CD14-positive monocyte (primary cell): Measurements from ENCODE around the gene B4GALT6. TPM values are rescaled to one million over a fixed set of nuclear protein-coding genes. Genes with fewer than 3 reads are reported as not detected.

ENCODE experiments used
- DNase-seq, 3 donors: peaks; one replicate each; pipeline ENCODE4 v3.0.0-alpha.2; 2011 to 2022
- H2AFZ ChIP-seq: 2 replicates; pipeline ENCODE4 v1.6.0; 2012; ENCODE audit warnings: mild to moderate bottlenecking, low read depth, low read length, inconsistent platforms; ENCODE audit not compliant: insufficient read depth, poor library complexity, severe bottlenecking
- H3K27ac ChIP-seq, 2 donors: 1 replicate in 1 of 2; 2 replicates in 1 of 2; pipeline ENCODE4 v1.5.1; 2012 to 2013; ENCODE audit warnings: low read length in 2 of 2, control low read depth in 1 of 2, inconsistent platforms in 1 of 2, low read depth in 1 of 2, mild to moderate bottlenecking in 1 of 2
- H3K27me3 ChIP-seq, 2 donors: one replicate each; pipeline versions ENCODE4 v1.6.0 to v1.6.1; 2011 to 2013; ENCODE audit warnings: low read length in 2 of 2; ENCODE audit not compliant: control insufficient read depth in 2 of 2, insufficient read depth in 2 of 2
- H3K36me3 ChIP-seq, 2 donors: replicated peaks in 1 of 2; 1 replicate in 1 of 2; 2 replicates in 1 of 2; pipeline versions ENCODE4 v1.5.1 to v1.6.1; 2012 to 2013; ENCODE audit warnings: low read length in 2 of 2, control low read depth in 1 of 2, inconsistent platforms in 1 of 2, mild to moderate bottlenecking in 1 of 2; ENCODE audit not compliant: insufficient read depth in 2 of 2, control insufficient read depth in 1 of 2
- H3K4me1 ChIP-seq, 2 donors: 1 replicate in 1 of 2; 2 replicates in 1 of 2; pipeline versions ENCODE4 v1.5.1 to v1.6.1; 2012 to 2013; ENCODE audit warnings: low read length in 2 of 2, control low read depth in 1 of 2, inconsistent platforms in 1 of 2, mild to moderate bottlenecking in 1 of 2, moderate library complexity in 1 of 2; ENCODE audit not compliant: insufficient read depth in 2 of 2, control insufficient read depth in 1 of 2
- H3K4me2 ChIP-seq: replicated peaks from 2 replicates; pipeline ENCODE3; 2012; ENCODE audit warnings: low read length, moderate library complexity, mild to moderate bottlenecking; ENCODE audit not compliant: poor library complexity, severe bottlenecking; ENCODE audit errors: extremely low read depth
- H3K4me3 ChIP-seq, 3 experiments: fragments of 200-600 bp in 1 of 3; sonication (generic) in 1 of 3; replicated peaks in 1 of 3; 1 replicate in 2 of 3; 2 replicates in 1 of 3; pipeline ENCODE4 v1.5.1; 2011 to 2013; ENCODE audit warnings: low read length in 3 of 3, mild to moderate bottlenecking in 3 of 3, control low read depth in 2 of 3, low read depth in 2 of 3, inconsistent platforms in 1 of 3, moderate library complexity in 1 of 3
- H3K79me2 ChIP-seq: 2 replicates; pipeline ENCODE4 v1.6.0; 2012; ENCODE audit warnings: mild to moderate bottlenecking, control low read depth, inconsistent platforms, low read length, moderate library complexity; ENCODE audit not compliant: insufficient read depth
- H3K9ac ChIP-seq: 2 replicates; pipeline ENCODE4 v1.6.0; 2017; ENCODE audit warnings: low read length, mild to moderate bottlenecking; ENCODE audit not compliant: insufficient read depth, poor library complexity, severe bottlenecking
- H3K9me3 ChIP-seq, 2 donors: replicated peaks in 1 of 2; 1 replicate in 1 of 2; 2 replicates in 1 of 2; pipeline versions ENCODE4 v1.5.1 to v1.6.1; 2012 to 2013; ENCODE audit warnings: low read length in 2 of 2, control low read depth in 1 of 2; ENCODE audit not compliant: control insufficient read depth in 1 of 2, insufficient read depth in 1 of 2
- H4K20me1 ChIP-seq: 2 replicates; pipeline ENCODE4 v1.6.0; 2012; ENCODE audit warnings: mild to moderate bottlenecking, low read length, control low read depth, moderate library complexity; ENCODE audit not compliant: insufficient read depth
- H3K27ac Mint-ChIP-seq, 7 donors: one replicate each; pipeline ENCODE4 v1.8.0; 2020; ENCODE audit warnings: mild to moderate bottlenecking in 7 of 7, mixed read lengths in 7 of 7, moderate library complexity in 6 of 7, inconsistent platforms in 2 of 7
- H3K27me3 Mint-ChIP-seq, 3 donors: one replicate each; pipeline ENCODE4 v1.8.0; 2021 to 2022; ENCODE audit warnings: low read depth in 3 of 3, mild to moderate bottlenecking in 3 of 3, mixed read lengths in 3 of 3, moderate library complexity in 3 of 3, inconsistent platforms in 1 of 3
- H3K36me3 Mint-ChIP-seq, 2 donors: one replicate each; pipeline ENCODE4 v1.8.0; 2020; ENCODE audit warnings: mixed read lengths in 2 of 2, inconsistent platforms in 1 of 2, mild to moderate bottlenecking in 1 of 2
- H3K4me1 Mint-ChIP-seq: one replicate; pipeline ENCODE4 v1.8.0; 2020; ENCODE audit warnings: mild to moderate bottlenecking, mixed read lengths
- H3K4me3 Mint-ChIP-seq, 2 donors: one replicate each; pipeline ENCODE4 v1.8.0; 2020; ENCODE audit warnings: mild to moderate bottlenecking in 2 of 2, mixed read lengths in 2 of 2, moderate library complexity in 1 of 2
- H3K9me3 Mint-ChIP-seq, 7 donors: one replicate each; pipeline ENCODE4 v1.8.0; 2020 to 2022; ENCODE audit warnings: mixed read lengths in 7 of 7, mild to moderate bottlenecking in 6 of 7, moderate library complexity in 6 of 7, inconsistent platforms in 2 of 7
- CTCF ChIP-seq: fragments of 200-600 bp; IDR thresholded peaks from one replicate; pipeline ENCODE4 v1.8.0; 2022; ENCODE audit warnings: antibody characterized with exemption, mild to moderate bottlenecking
- WGBS: methylation state at CpG from one replicate; pipeline ENCODE4 v1.1.5; 2013; ENCODE audit warnings: missing lambda C conversion rate; ENCODE audit not compliant: insufficient coverage; 5-methylcytosine and 5-hydroxymethylcytosine counted together
- intact Hi-C, 2 donors: fragments of 100-400 bp; cut with micrococcal nuclease; formaldehyde crosslinking; loops; one replicate each; pipeline versions ENCODE4 v1.15.0 to v1.15.1; 2023
- polyA plus RNA-seq, 3 donors: library from polyadenylated mRNA; depleted of rRNA in 1 of 3; unstranded in 2 of 3; stranded (reverse) in 1 of 3; fragments of 300-500 nt in 2 of 3; fragments of >200 nt in 1 of 3; fragmentation: Illumina TruSeq in 2 of 3; gene quantifications; 1 replicate in 2 of 3; 2 replicates in 1 of 3; pipeline ENCODE4 v1.2.3, GENCODE V29; 2012 to 2021

B4GALT6 gene
- polyA plus RNA-seq, 3 donors = 0.09 to 0.68 (median 0.12) TPM

- DNase-seq = no peak
- Histone ChIP-seq H3K79me2 (no peaks in the 10 kb centered on the region), H3K9ac (no peak overlapping the region), H3K9me3 (no peaks in the 10 kb centered on the region), H3K4me2 (no peak overlapping the region), H3K4me3 (no peak overlapping the region), H3K4me1 (peaks cover 9 to 17% of the 10 kb centered on the region in 2 donors), H2AFZ (no peak overlapping the region), H4K20me1 (no peaks in the 10 kb centered on the region), H3K27ac (no peak overlapping the region), H3K36me3 (no peaks in the 10 kb centered on the region), H3K27me3 (no peaks in the 10 kb centered on the region)
- Mint-ChIP-seq H3K27ac (no peak overlapping the region), H3K4me1 (peaks cover 22% of the 10 kb centered on the region), H3K9me3 (peaks cover 0 to 5% (median 0%) of the 10 kb centered on the region in 7 donors), H3K4me3 (no peak overlapping the region), H3K36me3 (peaks cover 3 to 11% of the 10 kb centered on the region in 2 donors), H3K27me3 (no peaks in the 10 kb centered on the region)
- TF ChIP-seq CTCF = no peak
- WGBS = no CpG with 5 or more reads among the region's 1 CpG
- intact Hi-C loops = no loop called here
Observed at GRCh38 chr18:31632356-31632755, 52.0 kb downstream of the B4GALT6 start.

GRCh38 chr18:31631526-31631925 is 52.9 kb downstream of the B4GALT6 start:
- Histone ChIP-seq H3K27me3 (no peaks in the 10 kb centered on the region), H4K20me1 (no peaks in the 10 kb centered on the region), H2AFZ (no peak overlapping the region), H3K9me3 (no peaks in the 10 kb centered on the region), H3K27ac (no peak overlapping the region), H3K4me3 (no peak overlapping the region), H3K36me3 (no peaks in the 10 kb centered on the region), H3K4me2 (no peak overlapping the region), H3K4me1 (peaks cover 9 to 17% of the 10 kb centered on the region in 2 donors), H3K79me2 (no peaks in the 10 kb centered on the region), H3K9ac (no peak overlapping the region)
- no peaks in the 10 kb centered on the region for H3K27me3 Mint-ChIP-seq
- H3K4me3 Mint-ChIP-seq = no peak overlapping the region
- no peak for DNase-seq
- peaks cover 0 to 2% (median 0%) of the 10 kb centered on the region in 7 donors for H3K9me3 Mint-ChIP-seq
- no peak overlapping the region for H3K27ac Mint-ChIP-seq
- peaks cover 22% of the 10 kb centered on the region for H3K4me1 Mint-ChIP-seq
- TF ChIP-seq CTCF = no peak
- intact Hi-C loops = no loop called here
- H3K36me3 Mint-ChIP-seq = peaks cover 0 to 8% of the 10 kb centered on the region in 2 donors
- no CpG with 5 or more reads among the region's 1 CpG for WGBS
